CD1c-positive myeloid dendritic cell (primary cell): Measurements from ENCODE around the gene MAPT.
"Not testable (repeated sequence)": the region's sequence is repeated elsewhere in the genome, so short reads cannot be mapped to it uniquely, and the experiment has no call there.

Experiments
- DNase-seq: peaks from one replicate; pipeline ENCODE4 v3.0.0-alpha.2; 2016; ENCODE audit errors: extremely low spot score

Gene MAPT

DNA sequence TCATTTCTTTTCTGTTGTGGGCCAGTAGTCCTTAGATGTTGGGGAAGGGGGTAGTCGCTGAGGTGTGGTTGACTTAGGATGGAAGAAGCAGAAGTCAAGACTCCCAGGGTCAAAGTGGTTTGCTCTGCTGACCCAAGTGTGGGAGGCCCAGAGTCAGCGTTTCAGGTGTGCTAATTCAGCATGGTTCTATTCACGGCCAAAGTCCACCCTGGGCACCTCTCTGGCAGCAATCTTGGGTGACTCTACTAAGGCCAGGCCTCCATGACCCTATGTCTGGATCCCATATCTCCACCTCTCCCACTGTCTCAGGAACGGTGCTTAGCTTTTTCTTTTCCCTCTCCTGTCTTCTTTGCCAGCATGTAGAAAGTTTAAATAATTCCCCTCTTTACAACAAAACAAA is 32.9 kb downstream of the MAPT start:
- DNase-seq, result no peak

DNA sequence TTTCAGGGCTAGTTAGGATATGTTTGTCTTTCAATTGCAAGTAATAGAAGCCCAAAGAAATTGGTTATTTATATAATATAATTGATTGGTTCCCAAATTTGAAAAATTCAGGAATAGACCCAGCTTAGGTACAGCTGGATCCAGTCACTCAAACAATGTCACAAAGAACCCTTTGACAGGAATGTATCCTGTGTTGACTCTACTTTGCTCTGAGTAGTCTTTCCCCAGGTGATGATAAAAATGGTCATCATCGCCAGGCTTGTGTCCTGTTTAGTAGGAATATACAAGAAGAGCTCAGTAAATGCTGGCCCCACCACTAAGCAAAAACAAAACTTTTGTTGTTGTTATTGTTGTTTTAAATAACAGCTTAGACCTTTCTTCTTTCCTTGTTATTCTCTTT is 35.0 kb downstream of the MAPT start:
- DNase-seq, result no peak

DNA sequence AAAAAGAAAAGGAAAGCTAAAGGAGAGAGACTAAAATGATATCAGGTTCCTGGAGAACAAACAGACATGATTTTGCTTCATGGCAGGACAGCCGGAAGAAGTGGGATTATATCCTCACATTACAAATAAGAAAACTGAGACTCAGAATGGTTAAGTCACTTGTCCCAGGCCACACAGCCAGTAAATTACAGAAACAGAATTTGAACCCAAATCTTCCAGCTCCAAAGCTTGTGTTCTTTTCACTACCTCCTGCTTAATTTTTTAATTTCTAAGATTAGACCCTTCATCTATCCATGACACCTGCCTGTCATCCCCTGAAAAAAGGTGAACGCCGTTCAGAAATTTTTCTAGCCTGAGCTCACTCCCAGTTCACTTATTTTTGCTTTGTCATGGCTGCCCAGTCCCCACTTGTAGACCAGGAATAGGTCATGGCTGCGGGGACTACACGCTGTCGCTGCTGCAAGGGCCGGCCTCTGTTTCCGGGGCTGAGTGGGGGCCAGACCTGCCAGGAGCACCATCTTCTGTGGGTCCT is 36.1 kb downstream of the MAPT start:
- no peak for DNase-seq

DNA sequence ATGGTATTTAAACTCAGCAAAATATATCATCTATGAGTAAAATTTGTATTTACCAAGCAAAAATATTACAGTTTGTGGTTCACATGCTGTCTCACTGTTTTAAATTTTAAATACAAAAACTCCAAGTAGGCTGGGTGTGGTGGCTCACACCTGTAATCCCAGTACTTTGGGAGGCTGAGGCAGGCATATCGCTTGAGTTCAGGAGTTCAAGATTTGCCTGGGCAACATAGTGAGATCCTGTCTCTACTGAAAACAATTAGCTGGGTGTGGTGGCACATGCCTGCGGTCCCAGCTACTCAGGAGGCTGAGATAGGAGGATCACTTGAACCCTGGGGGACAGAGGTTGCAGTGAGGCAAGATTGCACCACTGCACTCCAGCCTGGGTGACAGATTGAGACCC is 37.3 kb downstream of the MAPT start:
- no peak for DNase-seq

DNA sequence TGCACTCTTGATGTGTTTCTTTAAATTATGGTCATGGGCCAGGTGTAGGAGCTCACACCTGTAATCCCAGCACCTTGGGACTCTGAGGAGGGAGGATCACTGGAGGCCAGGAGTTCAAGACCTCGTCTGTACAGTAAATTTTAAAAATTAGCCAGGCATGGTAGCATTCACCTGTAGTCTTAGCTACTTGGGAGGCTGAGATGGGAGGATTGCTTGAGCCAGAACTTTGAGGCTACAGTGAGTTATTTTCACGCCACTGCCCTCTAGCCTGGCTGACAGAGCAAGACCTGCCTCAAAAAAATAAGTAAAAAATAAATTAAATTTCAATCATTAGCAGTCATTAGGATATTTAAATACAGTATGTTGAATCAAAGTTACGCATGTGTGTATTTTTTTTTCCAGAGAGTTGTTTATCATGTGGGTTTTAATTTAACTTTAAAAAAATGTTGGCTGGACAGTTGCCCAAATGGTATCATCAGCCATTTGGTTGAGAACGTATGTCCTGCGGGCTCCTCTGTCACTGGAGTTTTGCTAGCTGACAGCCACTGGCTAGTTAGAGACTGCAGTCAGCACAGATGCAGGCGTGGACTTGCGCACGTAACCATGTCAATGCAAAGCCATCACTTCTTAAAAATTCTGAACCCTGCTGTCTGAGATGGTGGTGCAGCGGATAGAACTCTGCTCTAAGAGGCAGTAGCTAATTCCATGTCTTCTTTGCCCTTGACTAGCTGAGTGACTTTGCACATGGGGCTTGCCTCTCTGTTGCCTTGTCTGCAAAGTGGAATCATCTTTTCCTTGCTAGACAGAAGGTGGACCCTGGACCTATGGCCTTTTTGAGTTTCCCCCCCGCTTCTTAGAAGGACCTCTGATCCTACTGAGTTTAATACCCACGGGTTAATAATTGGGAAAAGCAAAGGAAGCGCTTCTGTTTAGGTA is 40.0 kb downstream of the MAPT start:
- DNase-seq, result no peak

DNA sequence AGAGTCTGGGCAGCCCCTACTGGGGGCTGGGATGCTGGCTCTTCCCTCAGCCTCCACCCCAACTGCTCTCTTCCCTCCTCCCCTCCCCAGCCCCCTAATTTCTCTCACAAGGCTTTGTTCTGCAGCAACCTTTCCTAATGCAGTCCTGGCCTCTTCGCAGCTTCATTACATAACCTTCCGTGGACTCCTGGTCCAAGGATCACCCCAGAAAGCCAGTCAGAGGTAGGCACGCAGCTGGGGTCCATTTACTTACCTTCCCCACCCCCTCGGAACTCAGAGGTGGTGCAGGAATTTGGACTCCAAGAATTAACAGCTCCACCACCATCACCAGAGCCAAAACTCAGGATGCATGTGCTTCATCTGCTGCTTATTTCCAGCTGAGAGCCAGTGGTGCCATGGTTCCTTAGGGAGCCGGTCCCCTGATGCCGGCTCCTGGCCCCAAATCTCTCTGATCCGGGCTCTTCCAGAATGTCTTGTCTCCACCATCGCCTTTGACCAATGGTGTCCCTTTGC is 40.9 kb downstream of the MAPT start:
- no peak for DNase-seq

DNA sequence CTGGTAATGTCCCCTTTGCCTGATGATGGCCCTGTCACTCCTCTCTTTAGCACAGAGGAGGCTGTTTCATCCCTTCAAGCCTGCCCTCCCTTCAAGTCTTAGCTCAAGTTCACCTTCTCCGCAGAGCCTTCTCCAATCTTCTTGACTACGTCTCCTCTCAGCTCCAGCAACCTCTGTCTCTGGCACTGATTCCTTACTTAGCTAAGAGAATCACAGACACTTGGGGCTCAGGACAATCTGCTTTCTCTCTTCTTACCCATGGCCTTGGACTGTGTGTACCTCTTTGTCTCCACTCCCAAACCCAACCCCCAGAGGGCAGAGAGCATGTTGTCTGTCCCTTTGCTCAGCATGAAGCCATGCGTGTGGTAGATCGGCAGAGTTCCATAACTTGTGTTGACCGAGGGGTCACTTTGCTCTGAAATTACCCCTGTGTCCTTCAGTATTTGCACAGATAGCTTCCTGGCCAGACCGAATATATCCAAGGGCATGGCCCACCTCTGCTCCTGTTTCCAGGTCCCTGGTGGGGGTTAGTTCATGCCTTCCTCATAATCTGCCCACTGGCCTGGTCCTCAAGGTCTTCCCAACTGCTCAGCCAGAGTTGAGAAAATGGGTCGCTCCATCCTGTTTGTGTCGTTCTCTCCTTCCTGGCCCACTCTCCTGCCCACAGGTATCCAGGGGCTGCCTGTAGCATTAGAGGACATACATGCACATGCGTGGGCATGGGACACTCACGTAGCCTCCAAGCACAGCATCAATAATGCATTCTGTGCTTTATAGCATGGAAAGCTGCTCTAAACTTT is 41.6 kb downstream of the MAPT start:
- no peak for DNase-seq

DNA sequence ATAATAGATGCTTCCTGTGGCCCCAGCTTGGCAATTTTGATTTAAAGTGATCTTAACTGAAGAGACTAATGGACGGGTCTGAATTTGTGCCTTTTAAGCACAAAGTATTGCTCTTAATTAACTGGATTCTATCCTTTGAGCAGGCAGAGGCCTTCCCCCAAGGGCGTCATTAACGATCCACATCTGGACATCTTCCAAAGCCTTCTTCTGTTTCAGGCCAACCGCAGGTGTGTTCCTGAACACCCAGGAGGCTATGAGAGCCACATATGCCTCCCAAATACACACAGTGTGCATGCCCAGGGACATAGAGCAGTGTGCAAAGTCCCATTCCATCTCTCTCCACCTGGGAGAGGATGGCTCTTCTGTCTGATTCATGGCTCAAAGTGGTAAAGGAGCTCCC is 42.3 kb downstream of the MAPT start:
- DNase-seq, result no peak

DNA sequence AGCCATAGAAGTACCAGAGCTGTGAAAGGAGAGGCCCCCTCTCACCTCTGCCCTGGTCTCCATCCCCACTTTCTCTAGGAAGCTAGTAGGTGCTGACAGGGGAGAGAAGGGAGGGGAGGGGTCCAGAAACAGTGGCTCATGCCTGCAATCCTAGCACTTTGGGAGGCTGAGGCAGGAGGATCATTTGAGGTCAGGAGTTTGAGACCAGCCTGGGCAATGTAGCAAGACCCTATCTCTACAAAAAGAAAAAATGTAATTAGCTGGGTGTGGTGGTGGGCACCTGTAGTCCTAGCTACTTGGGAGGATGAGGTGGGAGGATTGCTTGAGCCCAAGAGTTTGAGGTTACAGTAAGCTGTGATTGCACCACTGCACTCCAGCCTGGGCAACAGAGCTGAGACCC is 42.8 kb downstream of the MAPT start:
- DNase-seq, result not testable (repeated sequence)

DNA sequence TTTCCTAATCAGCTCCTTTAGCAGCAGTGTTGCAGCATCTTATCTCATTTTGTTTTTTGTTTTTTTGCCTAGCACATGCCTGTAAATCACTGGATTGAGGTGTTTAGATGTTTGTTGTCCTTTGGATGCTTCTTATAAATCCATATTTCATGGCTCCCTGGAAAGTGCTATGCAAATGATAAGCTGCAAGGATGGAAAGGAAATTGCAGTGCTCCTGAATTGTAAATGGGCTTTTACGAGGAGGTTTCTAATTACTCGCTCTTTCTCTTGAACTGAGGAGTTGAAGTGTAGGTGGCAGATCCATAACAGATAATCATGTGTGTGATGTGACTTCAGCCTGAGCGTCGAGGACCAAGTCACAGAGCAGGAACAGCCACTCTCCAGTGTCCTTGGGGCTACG is 45.0 kb downstream of the MAPT start:
- DNase-seq, result no peak

DNA sequence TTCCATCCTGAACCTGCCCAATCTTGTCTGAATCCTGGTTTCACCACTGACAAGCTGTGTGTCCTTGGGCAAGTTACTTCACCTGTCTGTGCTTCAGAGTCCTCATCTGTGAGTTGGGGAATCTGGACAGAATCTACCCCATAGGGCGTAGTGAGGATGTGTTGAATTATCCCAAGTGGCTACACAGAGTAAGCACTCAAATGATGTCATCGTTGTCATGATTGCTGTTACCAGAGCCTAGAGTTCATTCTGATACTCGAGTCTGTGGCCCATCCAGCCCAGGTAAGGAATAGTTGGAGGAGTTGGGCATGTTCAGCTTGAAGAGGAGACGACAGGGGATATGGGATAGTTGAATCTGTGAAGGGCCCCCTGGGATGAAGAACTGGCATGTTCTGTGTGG is 45.9 kb downstream of the MAPT start:
- no peak for DNase-seq

DNA sequence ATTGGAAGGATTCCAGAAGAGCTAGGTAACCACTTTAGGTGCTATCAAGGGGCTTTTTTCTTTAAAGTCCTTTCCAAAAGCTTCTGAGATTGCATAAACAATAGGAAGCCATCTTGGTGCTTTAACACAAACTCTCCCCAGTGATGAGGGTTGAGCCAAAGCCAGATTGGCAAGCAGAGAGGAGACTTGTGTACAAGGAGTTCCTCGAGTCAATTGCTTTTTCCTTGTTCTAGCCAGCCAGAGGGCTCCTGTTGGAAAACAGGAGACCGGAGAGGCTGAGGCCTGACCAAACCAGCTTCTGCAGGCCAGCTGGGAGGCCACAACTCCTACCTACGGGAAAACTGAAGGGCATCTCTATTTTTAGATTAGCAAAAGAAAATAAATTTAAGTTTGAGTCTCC is 46.5 kb downstream of the MAPT start:
- DNase-seq, result no peak

DNA sequence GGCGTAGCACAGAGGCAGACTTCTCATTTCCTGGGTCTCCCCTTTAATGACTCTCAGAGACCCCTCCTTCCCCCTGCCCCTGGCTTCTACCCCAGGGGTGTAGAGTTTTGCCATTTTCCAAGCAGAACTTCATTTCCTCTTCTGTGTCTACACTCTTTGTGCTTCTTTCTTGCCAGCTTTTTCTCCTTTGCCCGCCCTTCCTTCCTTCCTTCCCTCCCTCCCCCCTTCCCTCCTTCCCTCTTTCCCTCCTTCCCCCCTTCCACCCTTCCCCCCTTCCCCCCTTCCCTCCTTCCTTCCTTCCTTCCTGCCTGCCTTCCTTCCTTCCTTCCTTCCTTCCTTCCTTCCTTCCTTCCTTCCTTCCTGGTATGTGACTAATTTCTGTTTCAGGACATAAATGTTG is 47.0 kb downstream of the MAPT start:
- no peak for DNase-seq

DNA sequence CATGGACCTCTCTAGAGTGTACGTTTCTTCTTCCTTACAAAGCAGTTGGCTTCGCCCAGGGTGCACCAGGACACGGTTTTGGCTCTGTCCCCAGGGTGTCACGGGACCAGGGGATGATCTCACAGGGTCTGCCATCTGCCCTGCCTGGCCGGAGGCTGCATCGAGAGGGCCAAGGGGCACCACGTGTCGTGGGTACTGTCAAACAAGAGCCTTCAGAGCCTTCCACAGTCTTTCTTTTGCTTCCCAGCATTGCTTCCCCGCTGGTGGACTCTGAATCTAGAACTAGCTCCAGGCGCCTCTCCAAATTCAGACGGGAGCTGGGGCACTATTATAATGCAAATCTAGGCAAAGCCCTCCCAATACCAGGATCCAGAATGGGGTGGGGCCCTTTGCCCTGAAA is 47.9 kb downstream of the MAPT start:
- DNase-seq, result no peak

DNA sequence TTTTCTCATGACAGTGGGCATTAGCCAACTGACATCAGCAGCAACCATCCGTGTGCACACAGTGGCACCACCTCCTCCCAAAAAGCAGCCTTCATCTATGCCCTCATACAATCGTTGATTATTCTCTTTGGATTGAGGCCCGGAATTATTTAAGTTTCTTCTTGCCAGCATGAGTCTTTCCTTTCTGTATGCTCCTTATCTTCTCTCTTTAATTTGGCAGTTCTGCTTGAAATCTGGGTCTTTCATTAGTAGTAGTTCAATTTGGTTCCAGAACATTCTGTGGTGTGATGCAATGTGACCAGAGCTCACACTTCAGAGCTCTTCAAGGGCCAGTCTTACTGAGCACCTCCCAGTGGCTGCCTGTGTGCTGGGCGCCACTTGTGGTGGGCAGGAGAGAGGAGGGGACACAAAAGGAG is 52.5 kb downstream of the MAPT start:
- no peak for DNase-seq

DNA sequence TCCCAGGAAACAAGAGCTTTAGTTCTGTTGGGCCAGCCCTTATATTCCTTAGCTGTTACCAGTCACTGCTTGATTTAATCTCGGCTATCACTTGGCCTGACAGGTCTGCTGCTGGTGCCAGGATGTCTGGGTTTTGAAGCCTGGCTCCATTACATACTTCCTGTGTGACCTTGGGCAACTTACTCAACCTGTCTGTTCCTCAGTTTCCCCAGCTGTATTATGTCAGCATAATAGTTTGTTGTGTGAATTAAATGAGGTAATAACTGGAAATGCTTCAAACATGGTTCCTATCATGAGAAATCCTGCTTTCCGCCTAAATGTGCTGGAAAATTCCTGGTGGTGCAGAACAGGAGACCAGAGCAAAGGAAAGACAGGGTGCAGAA is 54.1 kb downstream of the MAPT start:
- no peak for DNase-seq

DNA sequence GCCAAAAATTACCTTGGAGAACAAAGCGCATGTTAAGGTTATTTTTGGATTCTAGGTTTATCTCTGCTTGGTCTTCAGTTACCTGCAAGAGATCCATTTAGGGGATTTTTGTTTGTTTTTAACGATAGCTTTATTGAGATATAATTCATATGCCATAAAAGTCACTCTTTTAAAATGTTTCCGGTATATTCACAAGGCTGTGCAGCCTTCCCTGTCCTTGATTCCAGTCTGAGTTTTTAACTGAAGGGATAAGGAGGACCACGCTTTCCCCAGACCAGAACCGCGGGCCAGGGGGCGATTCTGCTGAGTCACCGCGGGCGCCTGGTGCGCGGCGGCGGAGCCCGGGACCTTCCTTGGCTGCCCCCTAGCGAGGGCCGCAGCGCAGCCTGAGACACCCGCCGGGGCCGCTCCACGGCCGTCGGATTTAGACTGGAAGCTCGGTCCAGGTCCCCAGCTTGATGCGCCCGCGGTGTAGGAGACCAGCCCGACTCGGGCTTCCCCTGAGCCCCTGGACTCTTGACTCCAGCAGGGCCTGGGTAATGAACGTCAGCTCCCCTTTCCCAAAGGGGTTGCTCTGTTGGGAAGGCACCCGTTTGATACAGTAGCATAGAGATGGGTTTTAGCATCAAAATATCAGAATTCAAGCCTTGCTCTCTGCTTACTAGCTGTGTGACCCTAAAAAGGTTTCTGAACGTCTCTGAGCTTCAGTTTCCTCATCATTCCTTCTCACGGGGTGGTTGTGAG is 54.7 kb downstream of the MAPT start:
- DNase-seq, result peak; percentile 70

DNA sequence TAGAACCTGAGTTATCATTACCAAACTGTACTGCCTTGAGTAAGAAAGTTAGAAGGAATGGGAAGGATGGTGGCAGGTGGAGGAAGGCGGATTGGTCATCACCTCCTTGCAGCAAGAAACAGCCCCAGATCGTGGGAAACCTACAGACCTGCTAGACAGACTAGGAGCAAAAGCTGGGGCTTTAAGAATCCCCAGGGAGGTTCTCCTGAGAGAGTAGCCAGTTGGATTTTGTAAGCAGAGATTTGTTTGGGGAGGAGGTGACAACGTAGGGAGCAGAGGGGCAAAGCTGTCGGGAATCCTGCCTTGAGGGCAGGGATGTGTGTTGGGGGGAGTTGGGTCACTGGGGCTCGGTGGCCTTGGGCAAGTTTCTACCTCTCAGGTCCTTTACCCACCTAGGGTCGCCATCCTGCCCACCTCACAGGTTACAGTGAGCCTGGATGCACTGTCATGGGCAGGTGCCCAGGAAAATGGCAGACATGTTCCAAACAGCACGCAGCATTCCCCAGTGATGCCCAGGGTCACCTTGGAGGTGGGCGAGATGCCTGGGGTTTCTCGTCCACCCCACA is 55.5 kb downstream of the MAPT start:
- no peak for DNase-seq

DNA sequence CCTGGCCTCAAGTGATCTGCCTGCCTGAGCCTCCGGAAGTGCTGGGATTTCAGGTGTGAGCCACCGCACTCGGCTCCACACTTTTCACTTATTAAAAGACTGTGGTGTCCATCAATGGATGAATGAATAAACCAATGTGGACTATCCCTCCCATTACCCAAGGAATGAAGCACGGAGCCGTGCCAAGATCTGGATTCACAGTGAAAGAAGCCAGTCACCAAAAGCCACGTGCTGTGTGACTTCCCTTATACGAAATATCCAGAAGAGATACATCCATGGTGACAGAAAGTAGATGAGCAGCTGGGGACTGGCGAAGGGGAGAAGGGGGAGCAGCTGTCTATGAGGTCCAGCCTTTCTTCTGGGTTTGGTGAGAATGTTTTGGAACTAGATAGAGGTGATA is 56.5 kb downstream of the MAPT start:
- DNase-seq, result no peak

DNA sequence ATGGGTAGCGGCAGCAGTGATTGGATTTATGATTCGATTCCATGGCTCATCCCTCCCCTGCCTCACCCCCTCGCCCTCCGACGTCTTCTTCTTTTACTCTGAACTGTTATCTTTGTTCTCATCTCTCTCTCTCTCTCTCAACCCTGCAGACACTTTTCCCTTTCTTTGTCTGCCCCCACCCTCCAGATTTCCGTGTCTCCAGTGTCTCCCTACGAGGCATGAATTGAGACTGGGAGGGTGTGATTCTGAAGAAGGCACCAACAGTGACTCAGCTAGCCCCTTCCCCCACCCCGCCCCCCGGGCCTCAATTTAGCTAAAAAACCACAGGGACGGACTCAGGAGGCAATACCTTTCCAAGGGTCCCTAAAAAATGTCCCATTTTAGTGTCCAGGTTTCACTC is 57.0 kb downstream of the MAPT start:
- no peak for DNase-seq

DNA sequence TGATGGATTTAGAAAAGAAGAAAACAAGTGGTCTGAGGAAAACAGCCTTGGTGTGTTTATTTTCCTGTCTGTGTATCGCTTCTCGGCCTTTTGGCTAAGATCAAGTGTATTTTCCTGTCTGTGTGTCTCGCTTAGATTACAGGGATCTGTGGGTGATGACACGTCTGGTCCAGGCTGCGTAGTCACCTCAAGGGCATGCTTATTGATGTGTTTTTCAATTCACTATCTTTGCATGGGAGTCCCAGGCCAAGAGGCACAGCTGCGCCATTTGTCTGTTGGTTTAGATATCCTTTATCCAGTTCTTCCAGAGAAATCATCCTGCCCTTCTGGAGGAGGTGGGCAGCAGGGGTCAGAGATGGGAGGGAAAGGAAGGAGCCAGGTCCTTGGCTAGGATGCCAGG is 57.6 kb downstream of the MAPT start:
- DNase-seq, result no peak
